Activated naive CD8-positive, alpha-beta T cell treated with anti-CD3 and anti-CD28 coated beads, Interleukin-2, amount 50 U/mL, for 24 hours (primary cell): ENCODE data around the gene ARL6IP4.
"Not testable (repeated sequence)": the region's sequence is repeated elsewhere in the genome, so short reads cannot be mapped to it uniquely, and the experiment has no call there.

Experiments
- ATAC-seq: fragments of 150-1000 bp; cut with Tn5 transposase; one replicate; pipeline ENCODE4 v1.10.0; 2021
- DNase-seq: peaks from one replicate; pipeline ENCODE4 v3.0.0; 2021
- H3K27ac Mint-ChIP-seq: one replicate; pipeline ENCODE4 v1.8.0; 2021; ENCODE audit warnings: mild to moderate bottlenecking, mixed read lengths
- H3K27me3 Mint-ChIP-seq: one replicate; pipeline ENCODE4 v1.8.0; 2021; ENCODE audit warnings: mixed read lengths
- H3K36me3 Mint-ChIP-seq: one replicate; pipeline ENCODE4 v1.8.0; 2021; ENCODE audit warnings: low read depth, mixed read lengths
- H3K4me1 Mint-ChIP-seq: one replicate; pipeline ENCODE4 v1.8.0; 2021; ENCODE audit warnings: mixed read lengths
- H3K4me3 Mint-ChIP-seq: one replicate; pipeline ENCODE4 v1.8.0; 2021; ENCODE audit warnings: mild to moderate bottlenecking, moderate library complexity, mixed read lengths
- H3K9me3 Mint-ChIP-seq: one replicate; pipeline ENCODE4 v1.8.0; 2021; ENCODE audit warnings: mixed read lengths

ARL6IP4 gene

GRCh38 chr12:122980183-122981035 is at the start of gene ARL6IP4:
Gene ARL6IP4 (plus strand): TSS chr12:122980681. CDS start chr12:122981140, 459 bp downstream.
- Mint-ChIP-seq H3K9me3 (no peaks in the 10 kb centered on the region), H3K27me3 (no peaks in the 10 kb centered on the region), H3K36me3 (peaks cover 2% of the 10 kb centered on the region), H3K4me1 (peaks cover 61% of the 10 kb centered on the region), H3K4me3 (peak within 1 kb of the TSS; percentile 88), H3K27ac (peak within 1 kb of the TSS; percentile 92)
- DNase-seq (peak; percentile 77), ATAC-seq (peak; percentile 71)

GRCh38 chr12:122932207-122932606 is 48.3 kb upstream of the ARL6IP4 start:
- Mint-ChIP-seq H3K4me1 (peaks cover 2% of the 10 kb centered on the region), H3K27me3 (no peaks in the 10 kb centered on the region), H3K9me3 (no peaks in the 10 kb centered on the region), H3K4me3 (no peak overlapping the region), H3K27ac (no peak overlapping the region), H3K36me3 (no peaks in the 10 kb centered on the region)
- ATAC-seq (no peak), DNase-seq (no peak)

GRCh38 chr12:122934722-122935121 is 45.8 kb upstream of the ARL6IP4 start:
- no peak for DNase-seq
- Mint-ChIP-seq H3K36me3 (no peaks in the 10 kb centered on the region), H3K4me3 (no peak overlapping the region), H3K27ac (no peak overlapping the region), H3K9me3 (no peaks in the 10 kb centered on the region), H3K4me1 (no peaks in the 10 kb centered on the region), H3K27me3 (no peaks in the 10 kb centered on the region)
- no peak for ATAC-seq

- Mint-ChIP-seq H3K4me1 (no peaks in the 10 kb centered on the region), H3K36me3 (no peaks in the 10 kb centered on the region), H3K27me3 (no peaks in the 10 kb centered on the region), H3K4me3 (no peak overlapping the region), H3K9me3 (no peaks in the 10 kb centered on the region), H3K27ac (no peak overlapping the region)
- ATAC-seq (no peak), DNase-seq (no peak)
These were observed 45.2 kb upstream of the ARL6IP4 start for GRCh38 chr12:122935318-122935717.

- Mint-ChIP-seq H3K9me3 (no peaks in the 10 kb centered on the region), H3K36me3 (no peaks in the 10 kb centered on the region), H3K4me1 (peaks cover 2% of the 10 kb centered on the region), H3K4me3 (no peak overlapping the region), H3K27me3 (no peaks in the 10 kb centered on the region), H3K27ac (no peak overlapping the region)
- no peak for DNase-seq
- no peak for ATAC-seq
These were observed 42.8 kb upstream of the ARL6IP4 start for GRCh38 chr12:122937622-122938091.

GRCh38 chr12:122939125-122939524 is 41.4 kb upstream of the ARL6IP4 start:
- Mint-ChIP-seq H3K27ac (no peak overlapping the region), H3K27me3 (no peaks in the 10 kb centered on the region), H3K4me1 (peaks cover 9% of the 10 kb centered on the region), H3K4me3 (no peak overlapping the region), H3K9me3 (no peaks in the 10 kb centered on the region), H3K36me3 (no peaks in the 10 kb centered on the region)
- no peak for DNase-seq
- ATAC-seq: no peak

- not testable (repeated sequence) for DNase-seq, H3K27ac Mint-ChIP-seq, H3K9me3 Mint-ChIP-seq, H3K27me3 Mint-ChIP-seq, H3K4me3 Mint-ChIP-seq, H3K36me3 Mint-ChIP-seq, ATAC-seq
- peaks cover 14% of the 10 kb centered on the region for H3K4me1 Mint-ChIP-seq
These were observed 39.1 kb upstream of the ARL6IP4 start for GRCh38 chr12:122941351-122941750.

GRCh38 chr12:122942637-122943036 is 37.8 kb upstream of the ARL6IP4 start:
- no peaks in the 10 kb centered on the region for H3K9me3 Mint-ChIP-seq
- no peaks in the 10 kb centered on the region for H3K36me3 Mint-ChIP-seq
- no peak overlapping the region for H3K4me3 Mint-ChIP-seq
- H3K27ac Mint-ChIP-seq: no peak overlapping the region
- no peaks in the 10 kb centered on the region for H3K27me3 Mint-ChIP-seq
- ATAC-seq (no peak), DNase-seq (no peak)
- peaks cover 27% of the 10 kb centered on the region for H3K4me1 Mint-ChIP-seq

- Mint-ChIP-seq H3K9me3 (no peaks in the 10 kb centered on the region), H3K36me3 (no peaks in the 10 kb centered on the region), H3K27me3 (no peaks in the 10 kb centered on the region), H3K4me1 (peaks cover 32% of the 10 kb centered on the region), H3K4me3 (no peak overlapping the region), H3K27ac (no peak overlapping the region)
- DNase-seq (no peak), ATAC-seq (no peak)
These were observed 37.3 kb upstream of the ARL6IP4 start for GRCh38 chr12:122943196-122943595.

GRCh38 chr12:122944605-122945592 is 35.6 kb upstream of the ARL6IP4 start:
- H3K4me3 Mint-ChIP-seq: no peak overlapping the region
- H3K9me3 Mint-ChIP-seq: no peaks in the 10 kb centered on the region
- H3K27ac Mint-ChIP-seq: no peak overlapping the region
- ATAC-seq: no peak
- H3K4me1 Mint-ChIP-seq: peaks cover 33% of the 10 kb centered on the region
- no peaks in the 10 kb centered on the region for H3K27me3 Mint-ChIP-seq
- H3K36me3 Mint-ChIP-seq: no peaks in the 10 kb centered on the region
- no peak for DNase-seq

GRCh38 chr12:122946690-122947341 is 33.7 kb upstream of the ARL6IP4 start:
- H3K27me3 Mint-ChIP-seq: no peaks in the 10 kb centered on the region
- ATAC-seq (peak; percentile 98), DNase-seq (peak; percentile 87)
- H3K27ac Mint-ChIP-seq: peak overlapping the region; percentile 62
- H3K36me3 Mint-ChIP-seq: no peaks in the 10 kb centered on the region
- peak overlapping the region; percentile 53 for H3K4me3 Mint-ChIP-seq
- H3K9me3 Mint-ChIP-seq: no peaks in the 10 kb centered on the region
- peaks cover 37% of the 10 kb centered on the region for H3K4me1 Mint-ChIP-seq

GRCh38 chr12:122947352-122947792 is 33.1 kb upstream of the ARL6IP4 start:
- no peak for ATAC-seq
- Mint-ChIP-seq H3K9me3 (no peaks in the 10 kb centered on the region), H3K27ac (peak overlapping the region; percentile 62), H3K27me3 (no peaks in the 10 kb centered on the region), H3K36me3 (no peaks in the 10 kb centered on the region), H3K4me3 (peak overlapping the region; percentile 53), H3K4me1 (peaks cover 41% of the 10 kb centered on the region)
- no peak for DNase-seq

- Mint-ChIP-seq H3K27ac (no peak overlapping the region), H3K36me3 (no peaks in the 10 kb centered on the region), H3K27me3 (no peaks in the 10 kb centered on the region), H3K9me3 (no peaks in the 10 kb centered on the region), H3K4me3 (no peak overlapping the region), H3K4me1 (peaks cover 35% of the 10 kb centered on the region)
- no peak for DNase-seq
- ATAC-seq: no peak
These were observed 31.9 kb upstream of the ARL6IP4 start for GRCh38 chr12:122948605-122949004.

- DNase-seq (no peak), ATAC-seq (no peak)
- Mint-ChIP-seq H3K4me1 (peaks cover 34% of the 10 kb centered on the region), H3K36me3 (no peaks in the 10 kb centered on the region), H3K9me3 (no peaks in the 10 kb centered on the region), H3K4me3 (no peak overlapping the region), H3K27me3 (no peaks in the 10 kb centered on the region), H3K27ac (no peak overlapping the region)
These were observed 31.1 kb upstream of the ARL6IP4 start for GRCh38 chr12:122949405-122949804.
